AG04450 (cell line): ENCODE measurements around the gene SV2B. TPM values are rescaled to one million over a fixed set of nuclear protein-coding genes. Genes with fewer than 3 reads are reported as not detected.

ENCODE experiments used
- CTCF ChIA-PET: fragments of 300-600, 350-600 bp; formaldehyde crosslinking; extraction: SDS; loops from one replicate; lab custom pipeline; 2022; ENCODE audit warnings: antibody characterized with exemption, inconsistent platforms; lab: Charles Lee
- POLR2A ChIA-PET: fragments of 350-600 bp; formaldehyde crosslinking; extraction: SDS; loops from one replicate; lab custom pipeline; 2021; ENCODE audit warnings: antibody characterized with exemption, inconsistent platforms; lab: Yijun Ruan, JAX
- DNase-seq: peaks from one replicate; pipeline ENCODE4 v3.0.0-alpha.2; 2011; ENCODE audit warnings: low read depth, low spot score
- H3K27ac ChIP-seq: one replicate; pipeline ENCODE4 v1.5.1; 2012; ENCODE audit warnings: low read depth, low read length, control low read depth
- H3K27me3 ChIP-seq: one replicate; pipeline ENCODE4 v1.6.0; 2012; ENCODE audit warnings: low read length; ENCODE audit not compliant: control insufficient read depth, insufficient read depth
- H3K4me3 ChIP-seq: 2 replicates; pipeline ENCODE4 v1.5.1; 2011; ENCODE audit warnings: mild to moderate bottlenecking, low read depth, low read length, control low read depth
- H3K9me3 ChIP-seq: 2 replicates; pipeline ENCODE4 v1.5.1; 2012; ENCODE audit warnings: low read length; ENCODE audit not compliant: control insufficient read depth, insufficient read depth
- polyA plus RNA-seq: library from polyadenylated mRNA; depleted of rRNA; stranded (reverse); fragments of >200 nt; gene quantifications from 2 replicates; pipeline ENCODE4 v1.2.3, GENCODE V29; 2011
- TF ChIP-seq, protein P1 (sequence below): IDR thresholded peaks from 2 replicates; pipeline ENCODE4 v1.5.1; 2011; ENCODE audit warnings: low read depth, low read length, control low read depth, inconsistent platforms

SV2B gene
- polyA plus RNA-seq, 1 experiment = not detected

DNA sequence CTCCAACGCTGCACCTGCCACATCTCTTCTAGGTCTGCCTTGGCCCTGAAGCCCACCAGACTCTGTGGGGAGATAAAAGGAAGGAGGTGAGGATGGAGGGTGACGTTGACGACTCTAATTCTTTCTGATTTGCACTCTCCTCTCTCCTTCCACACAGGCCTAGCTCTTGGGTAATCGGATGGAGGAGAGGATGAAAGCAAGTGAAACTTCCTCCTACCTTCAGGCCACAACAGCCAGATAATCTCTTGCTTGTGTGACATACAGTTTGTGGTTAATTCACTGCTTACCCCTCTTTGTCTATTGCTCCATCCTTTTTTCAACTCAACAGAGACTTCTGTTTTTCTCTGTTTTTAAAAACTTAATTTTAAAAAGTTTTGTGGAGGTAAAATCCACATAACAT lies 208.1 kb downstream of the SV2B start:
- CTCF ChIA-PET = no interaction called here
- Histone ChIP-seq H3K9me3 (no peaks in the 10 kb centered on the region), H3K27ac (no peak overlapping the region), H3K27me3 (peaks cover 10% of the 10 kb centered on the region), H3K4me3 (no peak overlapping the region)
- POLR2A ChIA-PET = no interaction called here
- TF ChIP-seq, protein P1, sequence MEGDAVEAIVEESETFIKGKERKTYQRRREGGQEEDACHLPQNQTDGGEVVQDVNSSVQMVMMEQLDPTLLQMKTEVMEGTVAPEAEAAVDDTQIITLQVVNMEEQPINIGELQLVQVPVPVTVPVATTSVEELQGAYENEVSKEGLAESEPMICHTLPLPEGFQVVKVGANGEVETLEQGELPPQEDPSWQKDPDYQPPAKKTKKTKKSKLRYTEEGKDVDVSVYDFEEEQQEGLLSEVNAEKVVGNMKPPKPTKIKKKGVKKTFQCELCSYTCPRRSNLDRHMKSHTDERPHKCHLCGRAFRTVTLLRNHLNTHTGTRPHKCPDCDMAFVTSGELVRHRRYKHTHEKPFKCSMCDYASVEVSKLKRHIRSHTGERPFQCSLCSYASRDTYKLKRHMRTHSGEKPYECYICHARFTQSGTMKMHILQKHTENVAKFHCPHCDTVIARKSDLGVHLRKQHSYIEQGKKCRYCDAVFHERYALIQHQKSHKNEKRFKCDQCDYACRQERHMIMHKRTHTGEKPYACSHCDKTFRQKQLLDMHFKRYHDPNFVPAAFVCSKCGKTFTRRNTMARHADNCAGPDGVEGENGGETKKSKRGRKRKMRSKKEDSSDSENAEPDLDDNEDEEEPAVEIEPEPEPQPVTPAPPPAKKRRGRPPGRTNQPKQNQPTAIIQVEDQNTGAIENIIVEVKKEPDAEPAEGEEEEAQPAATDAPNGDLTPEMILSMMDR = no peak
- DNase-seq = no peak

DNA sequence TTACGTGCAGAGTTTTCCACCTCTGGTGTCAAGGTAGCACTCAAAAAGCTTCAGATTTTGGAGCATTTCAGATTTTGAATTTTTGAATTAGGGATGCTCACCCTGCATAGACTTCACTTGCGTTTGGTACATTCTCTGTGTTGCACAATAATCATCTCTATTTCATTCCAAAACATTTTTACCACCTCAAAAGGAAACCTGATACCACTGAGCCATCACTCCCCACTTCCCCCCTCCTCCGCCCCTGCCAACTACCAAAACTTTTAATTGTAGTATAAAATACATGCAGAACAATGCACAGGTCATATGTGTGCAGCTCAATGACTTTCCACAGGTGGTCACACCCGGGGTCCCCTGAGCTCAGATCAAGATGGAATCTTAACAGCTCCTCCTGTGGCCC lies 208.8 kb downstream of the SV2B start:
- Histone ChIP-seq H3K4me3 (no peak overlapping the region), H3K27ac (no peak overlapping the region), H3K9me3 (no peaks in the 10 kb centered on the region), H3K27me3 (peaks cover 7% of the 10 kb centered on the region)
- POLR2A ChIA-PET = no interaction called here
- CTCF ChIA-PET = interaction anchor here (2.0 kb wide), 1 partner anchor 397 kb away, joined by 6 read pairs; no protein-coding TSS in a partner anchor
- DNase-seq = no peak
- TF ChIP-seq, protein P1 = no peak

DNA sequence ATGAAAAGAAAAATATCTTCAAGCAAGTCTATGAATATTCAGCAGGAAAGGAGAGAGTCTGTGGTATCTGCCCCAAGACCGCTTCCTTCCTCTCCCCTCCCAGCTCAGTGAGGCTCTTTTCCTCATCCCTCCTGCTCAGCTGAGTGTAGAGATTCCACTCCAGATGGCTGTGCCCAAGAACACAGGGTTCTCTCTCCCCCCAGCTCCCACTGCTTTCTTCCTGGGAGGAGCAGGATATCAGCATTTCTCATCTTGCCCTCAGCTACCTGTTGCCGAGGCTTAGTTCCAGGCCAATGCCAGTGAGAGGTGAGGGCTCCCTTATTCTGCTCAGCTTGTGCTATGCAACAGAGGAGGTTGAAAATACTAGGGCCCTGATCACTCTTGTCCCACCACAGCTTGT lies 211.9 kb downstream of the SV2B start:
- Histone ChIP-seq H3K27me3 (peaks cover 7% of the 10 kb centered on the region), H3K4me3 (no peak overlapping the region), H3K27ac (no peak overlapping the region), H3K9me3 (no peaks in the 10 kb centered on the region)
- ChIA-PET POLR2A (no interaction called here), CTCF (interaction anchor here (0.6 to 1.5 kb wide), 2 partner anchors 10 to 16 kb away, joined by 3 to 5 read pairs; no protein-coding TSS in a partner anchor)
- no peak for DNase-seq
- TF ChIP-seq, protein P1 = no peak

DNA sequence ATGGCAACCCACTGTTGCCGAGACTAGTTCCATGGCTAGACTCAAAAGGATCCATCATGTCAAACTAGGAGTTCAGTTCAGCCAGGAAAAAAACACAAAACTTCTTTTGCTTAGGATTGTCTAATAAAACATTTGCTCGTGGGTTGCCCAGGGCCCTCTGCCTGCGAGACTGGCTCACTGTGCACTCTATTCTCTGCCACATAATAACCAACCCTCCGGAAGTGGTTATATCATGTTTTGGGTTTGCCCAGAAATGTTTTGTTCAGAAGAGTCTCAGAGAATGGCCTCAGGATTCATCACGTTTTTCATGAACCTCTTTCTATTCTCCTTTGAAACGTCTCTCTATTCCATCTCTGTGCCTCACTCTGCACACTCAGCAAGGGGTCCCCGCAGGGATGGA lies 216.1 kb downstream of the SV2B start:
- CTCF ChIA-PET = no interaction called here
- TF ChIP-seq, protein P1 = no peak
- peaks cover 3% of the 10 kb centered on the region for H3K27me3 ChIP-seq
- DNase-seq = no peak
- H3K4me3 ChIP-seq = no peak overlapping the region
- POLR2A ChIA-PET = no interaction called here
- H3K9me3 ChIP-seq = no peaks in the 10 kb centered on the region
- H3K27ac ChIP-seq = no peak overlapping the region

DNA sequence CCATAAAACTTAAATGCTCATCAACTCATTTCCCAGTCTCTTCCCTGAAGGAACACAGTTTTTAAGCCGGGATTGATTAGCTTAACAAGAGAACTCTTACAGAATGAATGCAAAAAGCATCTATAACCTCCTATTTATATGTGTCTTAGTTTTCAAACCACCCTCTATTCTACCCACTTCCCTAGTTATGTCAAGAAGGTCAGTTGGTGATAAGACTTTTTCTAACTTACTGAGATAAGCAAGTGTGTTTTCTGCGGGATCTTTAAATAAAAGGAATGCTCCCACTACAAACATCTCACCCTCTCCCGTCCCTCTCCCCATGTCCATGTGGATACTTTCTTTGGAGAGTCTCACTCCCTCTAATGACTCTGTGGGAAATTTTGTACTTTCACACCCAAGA lies 218.5 kb downstream of the SV2B start:
- no peak overlapping the region for H3K27ac ChIP-seq
- ChIA-PET POLR2A (no interaction called here), CTCF (interaction anchor here (0.5 kb wide), 1 partner anchor 16 kb away, joined by 3 read pairs; no protein-coding TSS in a partner anchor)
- TF ChIP-seq, protein P1 = no peak
- no peaks in the 10 kb centered on the region for H3K9me3 ChIP-seq
- no peak overlapping the region for H3K4me3 ChIP-seq
- no peaks in the 10 kb centered on the region for H3K27me3 ChIP-seq
- no peak for DNase-seq
